ENCODE measurements around the gene CLDN10.

CLDN10 gene

DNA sequence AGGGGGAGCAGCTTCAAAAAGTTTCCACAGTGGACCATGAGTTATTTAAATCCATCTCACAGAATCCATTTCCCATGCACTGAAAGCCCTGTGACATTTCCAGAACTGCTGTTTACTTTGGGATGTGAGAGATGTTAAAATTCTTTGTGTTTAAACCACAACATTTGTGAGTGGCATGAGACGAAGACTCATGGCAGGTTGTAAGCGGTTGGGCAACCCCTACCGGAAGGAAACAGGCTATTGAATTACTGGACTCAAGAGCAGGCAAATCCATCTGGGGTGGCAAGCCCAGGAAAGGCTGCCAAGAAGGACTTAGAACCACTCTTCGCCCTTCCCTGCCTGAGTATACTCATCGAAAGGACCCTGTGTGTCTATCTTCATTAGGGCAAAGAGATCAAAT lies 22.3 kb upstream of the CLDN10 start:
- Histone ChIP-seq H4K20me1 (ENCODE audit: insufficient read depth, low read length) (no peaks in the 10 kb centered on the region), H3K4me2 (ENCODE audit: low read length) (no peak overlapping the region), H3K79me2 (ENCODE audit: insufficient read depth, low read length) (no peaks in the 10 kb centered on the region), H3K4me3 (ENCODE audit: low read depth, low read length, poor library complexity, severe bottlenecking) (no peak overlapping the region), H3K9me2 (ENCODE audit: low read depth, low read length) (no peaks in the 10 kb centered on the region), H2AFZ (ENCODE audit: low read length) (no peak overlapping the region), H3F3A (ENCODE audit: insufficient read depth, low read length) (no peaks in the 10 kb centered on the region), H3K4me1 (ENCODE audit: insufficient read depth, low read length, severe bottlenecking) (no peaks in the 10 kb centered on the region), H3K36me3 (ENCODE audit: insufficient read depth, low read length) (no peaks in the 10 kb centered on the region), H3K27me3 (ENCODE audit: insufficient read depth, low read length) (no peaks in the 10 kb centered on the region), H3K9ac (ENCODE audit: low read length) (no peak overlapping the region), H3K9me3 (ENCODE audit: low read length) (no peaks in the 10 kb centered on the region), H3K27ac (ENCODE audit: low read depth, low read length, poor library complexity, severe bottlenecking) (no peak overlapping the region)
- no peak for TF ChIP-seq EZH2 (IDR thresholded peaks at IDR 0.05; ENCODE audit: borderline replicate concordance, low read length)
- TF ChIP-seq, protein P1, sequence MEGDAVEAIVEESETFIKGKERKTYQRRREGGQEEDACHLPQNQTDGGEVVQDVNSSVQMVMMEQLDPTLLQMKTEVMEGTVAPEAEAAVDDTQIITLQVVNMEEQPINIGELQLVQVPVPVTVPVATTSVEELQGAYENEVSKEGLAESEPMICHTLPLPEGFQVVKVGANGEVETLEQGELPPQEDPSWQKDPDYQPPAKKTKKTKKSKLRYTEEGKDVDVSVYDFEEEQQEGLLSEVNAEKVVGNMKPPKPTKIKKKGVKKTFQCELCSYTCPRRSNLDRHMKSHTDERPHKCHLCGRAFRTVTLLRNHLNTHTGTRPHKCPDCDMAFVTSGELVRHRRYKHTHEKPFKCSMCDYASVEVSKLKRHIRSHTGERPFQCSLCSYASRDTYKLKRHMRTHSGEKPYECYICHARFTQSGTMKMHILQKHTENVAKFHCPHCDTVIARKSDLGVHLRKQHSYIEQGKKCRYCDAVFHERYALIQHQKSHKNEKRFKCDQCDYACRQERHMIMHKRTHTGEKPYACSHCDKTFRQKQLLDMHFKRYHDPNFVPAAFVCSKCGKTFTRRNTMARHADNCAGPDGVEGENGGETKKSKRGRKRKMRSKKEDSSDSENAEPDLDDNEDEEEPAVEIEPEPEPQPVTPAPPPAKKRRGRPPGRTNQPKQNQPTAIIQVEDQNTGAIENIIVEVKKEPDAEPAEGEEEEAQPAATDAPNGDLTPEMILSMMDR (IDR thresholded peaks at IDR 0.05; ENCODE audit: low read length): no peak

DNA sequence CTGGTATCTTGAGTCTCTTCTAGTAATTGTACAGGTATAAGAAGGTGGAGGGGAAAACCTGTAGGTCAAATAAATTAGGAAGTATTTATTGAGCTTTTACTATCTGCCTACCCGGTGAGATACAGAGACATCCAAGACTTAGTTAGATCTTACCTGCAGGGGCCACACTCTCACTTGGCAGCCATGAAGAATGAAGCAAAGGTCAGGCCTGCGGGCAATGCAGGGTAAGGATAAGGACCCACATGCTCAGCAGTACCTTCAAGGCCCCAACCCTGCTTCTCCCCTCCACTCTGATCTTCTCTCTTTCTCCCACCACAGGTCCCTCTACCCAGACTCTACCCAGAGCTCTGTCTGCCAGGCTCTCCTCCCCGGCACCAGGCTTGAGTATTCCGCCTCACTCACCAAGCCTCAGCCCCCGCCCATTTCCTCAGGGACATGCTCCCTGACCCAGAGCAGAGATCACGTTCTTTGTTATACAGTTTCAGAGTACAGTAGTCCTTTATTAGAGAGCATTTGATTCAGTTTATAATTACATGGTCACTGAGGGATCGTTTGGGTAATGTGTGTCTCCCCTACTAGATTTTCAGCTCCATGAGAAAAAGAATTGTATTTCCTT lies 18.9 kb upstream of the CLDN10 start:
- H3K79me2 ChIP-seq (ENCODE audit: insufficient read depth, low read length): no peaks in the 10 kb centered on the region
- H3K4me1 ChIP-seq (ENCODE audit: insufficient read depth, low read length, severe bottlenecking): no peaks in the 10 kb centered on the region
- no peaks in the 10 kb centered on the region for H4K20me1 ChIP-seq (ENCODE audit: insufficient read depth, low read length)
- H3K4me2 ChIP-seq (ENCODE audit: low read length): no peak overlapping the region
- no peak overlapping the region for H2AFZ ChIP-seq (ENCODE audit: low read length)
- no peaks in the 10 kb centered on the region for H3K36me3 ChIP-seq (ENCODE audit: insufficient read depth, low read length)
- TF ChIP-seq, protein P1 (IDR thresholded peaks at IDR 0.05; ENCODE audit: low read length): no peak
- no peak for TF ChIP-seq EZH2 (IDR thresholded peaks at IDR 0.05; ENCODE audit: borderline replicate concordance, low read length)
- H3F3A ChIP-seq (ENCODE audit: insufficient read depth, low read length): no peaks in the 10 kb centered on the region
- H3K27ac ChIP-seq (ENCODE audit: low read depth, low read length, poor library complexity, severe bottlenecking): no peak overlapping the region
- H3K9me2 ChIP-seq (ENCODE audit: low read depth, low read length): no peaks in the 10 kb centered on the region
- no peaks in the 10 kb centered on the region for H3K27me3 ChIP-seq (ENCODE audit: insufficient read depth, low read length)
- H3K9ac ChIP-seq (ENCODE audit: low read length): no peak overlapping the region
- no peaks in the 10 kb centered on the region for H3K9me3 ChIP-seq (ENCODE audit: low read length)
- no peak overlapping the region for H3K4me3 ChIP-seq (ENCODE audit: low read depth, low read length, poor library complexity, severe bottlenecking)

DNA sequence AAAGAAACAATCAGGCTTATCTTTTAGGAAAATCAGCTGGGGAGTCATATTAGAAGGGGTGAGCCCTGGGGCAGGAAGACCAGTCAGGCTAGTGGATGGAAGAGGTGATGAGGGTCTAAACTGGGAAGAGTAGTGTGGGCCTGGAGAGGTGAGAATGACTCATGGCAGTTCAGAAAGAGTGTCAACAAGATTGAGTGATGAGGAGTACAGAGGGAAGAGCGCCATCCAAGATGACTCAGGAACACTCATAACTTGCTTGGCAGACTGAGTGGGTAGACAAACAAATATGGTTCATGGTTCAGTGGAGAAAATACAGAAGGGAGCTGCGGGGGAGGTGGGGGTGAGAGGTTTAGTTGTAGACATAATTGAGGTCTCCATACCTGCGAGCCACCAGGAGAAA lies 17.3 kb upstream of the CLDN10 start:
- Histone ChIP-seq H3K79me2 (ENCODE audit: insufficient read depth, low read length) (no peaks in the 10 kb centered on the region), H3F3A (ENCODE audit: insufficient read depth, low read length) (no peaks in the 10 kb centered on the region), H3K9ac (ENCODE audit: low read length) (no peak overlapping the region), H3K9me2 (ENCODE audit: low read depth, low read length) (no peaks in the 10 kb centered on the region), H3K27ac (ENCODE audit: low read depth, low read length, poor library complexity, severe bottlenecking) (no peak overlapping the region), H2AFZ (ENCODE audit: low read length) (no peak overlapping the region), H3K4me1 (ENCODE audit: insufficient read depth, low read length, severe bottlenecking) (no peaks in the 10 kb centered on the region), H3K4me3 (ENCODE audit: low read depth, low read length, poor library complexity, severe bottlenecking) (no peak overlapping the region), H3K36me3 (ENCODE audit: insufficient read depth, low read length) (no peaks in the 10 kb centered on the region), H4K20me1 (ENCODE audit: insufficient read depth, low read length) (no peaks in the 10 kb centered on the region), H3K9me3 (ENCODE audit: low read length) (no peaks in the 10 kb centered on the region), H3K27me3 (ENCODE audit: insufficient read depth, low read length) (no peaks in the 10 kb centered on the region), H3K4me2 (ENCODE audit: low read length) (no peak overlapping the region)
- TF ChIP-seq, protein P1 (IDR thresholded peaks at IDR 0.05; ENCODE audit: low read length): no peak
- TF ChIP-seq EZH2 (IDR thresholded peaks at IDR 0.05; ENCODE audit: borderline replicate concordance, low read length): no peak
